AML-193 (cell line): ENCODE results near the gene BCHE.

ENCODE experiments used
- DNase-seq, 2 experiments: peaks; one replicate each; lab custom pipeline; 2025; lab: John Stamatoyannopoulos, UW

The BCHE gene

GRCh38 chr3:165749821-165750220, 87.4 kb downstream of the BCHE start:
- no peak for DNase-seq

- no peak for DNase-seq
Measured at GRCh38 chr3:165749241-165749640, 88.0 kb downstream of the BCHE start.

GRCh38 chr3:165748094-165748493, 89.1 kb downstream of the BCHE start:
- DNase-seq: no peak

GRCh38 chr3:165746874-165747273, 90.3 kb downstream of the BCHE start:
- no peak for DNase-seq

- DNase-seq: no peak
Measured at GRCh38 chr3:165744025-165744424, 93.2 kb downstream of the BCHE start.

GRCh38 chr3:165742351-165742750, 94.9 kb downstream of the BCHE start:
- no peak for DNase-seq

GRCh38 chr3:165729756-165730155, 107.5 kb downstream of the BCHE start:
- DNase-seq: no peak

- no peak for DNase-seq
Measured at GRCh38 chr3:165728924-165729323, 108.3 kb downstream of the BCHE start.

- DNase-seq: no peak
Measured at GRCh38 chr3:165725296-165725695, 111.9 kb downstream of the BCHE start.
